D721Med (cell line): Measurements from ENCODE around the gene COL1A2.

Experiments used
- DNase-seq: peaks from one replicate; pipeline ENCODE4 v3.0.0; 2011; ENCODE audit warnings: low spot score; ENCODE audit not compliant: insufficient read length
- FAIRE-seq: peaks from 2 replicates; lab custom pipeline; 2011; peaks lifted over from hg19 to GRCh38; lab: Jason Lieb, UNC
- TF ChIP-seq, protein P1 (sequence below): IDR thresholded peaks from 2 replicates; pipeline ENCODE4 v1.5.1; 2012; ENCODE audit warnings: mild to moderate bottlenecking, control low read depth; ENCODE audit not compliant: insufficient read depth; ENCODE audit errors: missing control alignments

The COL1A2 gene

DNA sequence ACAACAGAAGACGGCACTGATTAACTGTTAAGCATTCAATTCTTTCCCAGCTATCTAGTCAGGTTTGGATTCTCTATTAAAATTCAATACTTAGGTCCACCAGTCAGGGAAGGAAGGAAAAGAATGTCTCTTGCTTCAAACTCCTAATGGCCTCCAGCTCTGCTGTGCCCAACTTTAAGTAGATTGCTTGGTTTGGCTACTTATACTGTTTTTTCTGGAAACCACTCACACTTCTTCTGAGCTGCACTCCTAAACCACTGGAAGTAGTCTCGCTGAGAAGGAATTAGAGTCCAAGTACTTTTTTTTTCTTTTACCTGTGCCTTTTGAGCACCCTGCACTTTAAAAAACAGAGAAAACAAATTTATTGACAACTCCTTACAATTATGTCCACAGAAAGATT lies 26.7 kb upstream of the COL1A2 start:
- FAIRE-seq (no peak), DNase-seq (no peak)
- TF ChIP-seq, protein P1, sequence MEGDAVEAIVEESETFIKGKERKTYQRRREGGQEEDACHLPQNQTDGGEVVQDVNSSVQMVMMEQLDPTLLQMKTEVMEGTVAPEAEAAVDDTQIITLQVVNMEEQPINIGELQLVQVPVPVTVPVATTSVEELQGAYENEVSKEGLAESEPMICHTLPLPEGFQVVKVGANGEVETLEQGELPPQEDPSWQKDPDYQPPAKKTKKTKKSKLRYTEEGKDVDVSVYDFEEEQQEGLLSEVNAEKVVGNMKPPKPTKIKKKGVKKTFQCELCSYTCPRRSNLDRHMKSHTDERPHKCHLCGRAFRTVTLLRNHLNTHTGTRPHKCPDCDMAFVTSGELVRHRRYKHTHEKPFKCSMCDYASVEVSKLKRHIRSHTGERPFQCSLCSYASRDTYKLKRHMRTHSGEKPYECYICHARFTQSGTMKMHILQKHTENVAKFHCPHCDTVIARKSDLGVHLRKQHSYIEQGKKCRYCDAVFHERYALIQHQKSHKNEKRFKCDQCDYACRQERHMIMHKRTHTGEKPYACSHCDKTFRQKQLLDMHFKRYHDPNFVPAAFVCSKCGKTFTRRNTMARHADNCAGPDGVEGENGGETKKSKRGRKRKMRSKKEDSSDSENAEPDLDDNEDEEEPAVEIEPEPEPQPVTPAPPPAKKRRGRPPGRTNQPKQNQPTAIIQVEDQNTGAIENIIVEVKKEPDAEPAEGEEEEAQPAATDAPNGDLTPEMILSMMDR = no peak

DNA sequence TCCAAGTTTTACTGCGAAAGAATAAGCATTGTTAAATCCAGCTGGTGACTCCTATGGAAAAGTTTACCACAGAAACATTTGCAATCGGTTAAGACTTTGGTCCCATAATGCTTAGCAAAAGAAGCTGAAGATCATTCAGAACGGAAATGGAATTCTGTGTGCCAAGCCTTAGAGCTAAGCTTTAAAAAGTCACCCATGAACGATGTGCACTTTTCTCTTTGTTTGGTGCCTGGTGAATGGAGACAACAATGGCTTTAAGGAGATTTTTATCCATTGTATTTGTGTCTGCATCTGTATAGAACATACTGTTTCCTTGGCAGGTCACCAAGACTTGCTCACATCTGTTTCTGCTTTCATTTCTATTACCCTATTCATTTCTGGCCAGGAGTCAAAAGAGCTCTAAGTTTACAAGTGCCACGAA lies 26.3 kb upstream of the COL1A2 start:
- DNase-seq = no peak
- TF ChIP-seq, protein P1 = no peak
- FAIRE-seq = no peak

DNA sequence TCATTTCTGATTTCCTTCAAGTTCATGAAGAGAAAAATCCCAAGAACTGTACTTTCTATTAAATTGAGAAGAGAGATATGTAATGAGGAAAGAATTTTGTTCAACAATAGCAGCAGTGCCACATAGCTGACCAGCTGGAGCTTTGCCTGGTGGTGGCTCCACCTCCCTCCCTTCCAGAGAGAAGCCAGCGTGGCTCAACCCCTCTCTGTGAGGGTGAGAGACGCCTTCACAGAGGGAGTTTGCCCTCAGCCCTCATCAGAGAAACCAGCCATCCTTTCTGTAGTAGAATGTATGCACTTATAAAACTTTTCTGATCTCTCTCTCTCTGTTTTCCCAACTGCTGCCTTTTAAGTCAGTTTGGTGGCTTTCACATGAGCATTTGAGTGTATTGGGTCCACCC lies 20.5 kb upstream of the COL1A2 start:
- TF ChIP-seq, protein P1 = no peak
- DNase-seq (no peak), FAIRE-seq (no peak)

DNA sequence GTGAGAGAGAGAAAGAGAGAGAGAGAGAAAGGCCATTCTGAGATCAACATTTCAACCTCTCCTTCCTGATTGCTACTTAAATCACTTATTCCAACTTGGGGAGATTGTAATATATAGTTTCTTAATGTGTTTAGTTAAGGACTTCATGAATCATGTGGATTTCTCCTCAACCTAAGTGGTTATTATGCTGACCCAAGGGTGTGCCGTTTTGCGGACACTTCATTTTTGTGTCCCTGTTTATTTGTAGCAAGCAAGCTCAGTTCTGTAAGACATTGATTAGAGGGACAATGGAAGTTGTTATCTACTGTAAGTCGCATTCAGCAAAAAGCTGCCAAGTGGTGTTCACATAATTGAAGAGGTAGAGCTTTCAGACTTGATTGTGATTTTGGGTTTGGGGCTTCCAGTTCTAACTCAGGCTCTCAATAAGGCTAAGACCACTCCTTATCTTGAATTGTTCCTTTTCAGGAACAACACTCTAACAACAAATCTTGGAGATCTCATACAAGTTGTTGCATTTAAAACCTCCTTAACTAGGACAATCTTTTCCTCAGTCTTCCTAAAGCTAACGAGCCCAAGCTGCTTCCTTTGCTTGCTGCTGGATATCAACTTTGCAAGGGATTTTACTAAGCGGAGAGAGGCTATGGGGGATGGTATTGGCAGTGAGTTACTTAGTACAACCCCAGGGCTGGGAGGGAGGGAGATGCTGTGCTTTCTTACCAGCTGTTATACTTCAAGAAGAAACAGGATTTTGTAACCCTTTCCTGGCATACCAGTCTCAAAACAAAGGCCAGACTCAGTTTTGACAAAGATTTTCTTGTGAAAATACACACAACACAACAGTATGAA lies 19.8 kb upstream of the COL1A2 start:
- FAIRE-seq (no peak), DNase-seq (no peak)
- TF ChIP-seq, protein P1 = no peak

DNA sequence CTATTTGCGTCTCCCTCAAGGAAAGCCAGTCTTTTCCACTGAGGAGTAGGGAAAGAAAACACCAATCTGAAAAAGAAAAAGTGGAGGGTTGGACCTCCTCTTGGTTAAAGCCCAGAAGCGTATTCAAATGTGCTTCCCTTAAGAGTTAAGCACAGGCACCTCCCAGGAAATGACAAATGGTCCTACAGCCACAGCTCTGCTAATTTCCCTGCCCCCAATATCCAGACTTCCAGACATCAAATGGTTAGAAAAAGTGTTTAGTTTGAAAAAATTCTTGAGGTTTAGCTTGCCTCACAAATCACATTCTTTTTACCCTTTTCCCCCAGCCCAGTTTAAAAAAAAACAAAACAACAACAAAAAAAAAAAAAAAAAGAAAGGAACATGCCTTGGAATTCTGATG lies 19.0 kb upstream of the COL1A2 start:
- TF ChIP-seq, protein P1 = no peak
- FAIRE-seq = no peak
- DNase-seq = no peak

DNA sequence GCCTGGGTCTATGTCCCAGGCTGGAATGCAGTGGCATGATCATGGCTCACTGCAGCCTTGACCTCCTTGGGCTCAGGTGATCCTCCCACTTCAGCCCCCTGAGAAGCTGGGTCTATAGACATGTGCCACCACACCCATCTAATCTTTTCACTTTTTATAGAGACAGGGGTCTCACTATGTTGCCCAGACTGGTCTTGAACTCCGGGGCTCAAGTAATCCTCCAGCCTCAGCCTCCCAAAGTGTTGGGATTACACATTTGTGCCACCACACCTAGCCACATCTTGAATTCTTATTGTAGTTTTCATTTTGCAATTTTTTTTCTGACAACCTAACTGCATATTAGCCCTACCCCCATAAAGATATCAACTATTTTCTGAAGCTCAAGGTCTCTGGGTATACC lies 18.4 kb upstream of the COL1A2 start:
- FAIRE-seq (no peak), DNase-seq (no peak)

DNA sequence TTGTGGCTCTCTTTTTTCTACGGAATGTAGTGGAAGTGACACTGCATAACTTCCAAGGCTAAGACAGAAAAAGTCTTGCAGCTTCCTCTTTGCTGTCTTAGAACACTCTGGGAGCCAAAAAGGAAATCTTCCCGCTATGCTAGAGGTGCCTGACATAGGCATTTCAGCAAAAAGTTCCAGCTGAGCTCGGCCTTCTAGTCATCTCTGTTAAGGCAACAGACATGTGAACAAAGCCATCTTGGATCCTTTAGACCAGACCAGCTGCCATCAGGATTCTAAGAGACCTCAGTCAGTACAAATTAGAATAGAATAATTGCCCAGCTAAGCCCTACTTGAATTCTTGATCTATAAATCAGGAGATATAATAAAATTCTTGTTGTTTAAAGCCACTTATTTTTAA lies 16.3 kb upstream of the COL1A2 start:
- FAIRE-seq = no peak
- no peak for DNase-seq
- TF ChIP-seq, protein P1 = no peak

More for the DNA sequence above, 18.4 kb upstream of the COL1A2 start:
- TF ChIP-seq, protein P1 = no peak
